Colonic mucosa (tissue), 4 donors: ENCODE data around the gene RPS24. TPM values are rescaled to one million over a fixed set of nuclear protein-coding genes. Genes with fewer than 3 reads are reported as not detected.

Source experiments
- DNase-seq: peaks from one replicate; pipeline ENCODE4 v3.0.0-alpha.2; 2020
- H3K27ac ChIP-seq: fragments of 200-600 bp; one replicate; pipeline ENCODE4 v1.8.0; 2021
- H3K27me3 ChIP-seq: fragments of 200-600 bp; one replicate; pipeline ENCODE4 v1.8.0; 2021
- H3K36me3 ChIP-seq: fragments of 200-600 bp; one replicate; pipeline ENCODE4 v1.8.0; 2021
- H3K4me1 ChIP-seq: fragments of 200-600 bp; one replicate; pipeline ENCODE4 v1.8.0; 2021; ENCODE audit warnings: mild to moderate bottlenecking
- H3K4me3 ChIP-seq: fragments of 200-600 bp; one replicate; pipeline ENCODE4 v1.8.0; 2021
- H3K9ac ChIP-seq, 2 donors: one replicate each; pipeline ENCODE4 v1.7.0; 2013; ENCODE audit warnings: control low read depth in 2 of 2, low read depth in 2 of 2, low read length in 2 of 2
- H3K9me3 ChIP-seq: fragments of 200-600 bp; one replicate; pipeline ENCODE4 v1.8.0; 2021
- intact Hi-C: fragments of 100-400 bp; cut with DNase I; formaldehyde crosslinking; loops from one replicate; pipeline ENCODE4 v1.14.1; 2022
- total RNA-seq, 2 donors: library from RNA; stranded (reverse); fragmentation: NEBNext Ultra II Directional in 1 of 2; extraction: Animal tissue kit (Norgen Biotek cat#: 25700) in 1 of 2; gene quantifications; one replicate each; pipeline ENCODE4 v1.2.1, GENCODE V29; 2021
- TF ChIP-seq, protein P1 (sequence below): fragments of 200-600 bp; IDR thresholded peaks from one replicate; pipeline ENCODE4 v1.8.0; 2022; ENCODE audit warnings: antibody characterized with exemption, mild to moderate bottlenecking
- donor health status: healthy.
- donor health status: DM: no; HTN: no; CAD: no.
- donor health status: DM: no; HTN: no; CAD: no.

Gene RPS24
- total RNA-seq, 2 donors from 2014 or later = 1,326 to 1,370 TPM

DNA sequence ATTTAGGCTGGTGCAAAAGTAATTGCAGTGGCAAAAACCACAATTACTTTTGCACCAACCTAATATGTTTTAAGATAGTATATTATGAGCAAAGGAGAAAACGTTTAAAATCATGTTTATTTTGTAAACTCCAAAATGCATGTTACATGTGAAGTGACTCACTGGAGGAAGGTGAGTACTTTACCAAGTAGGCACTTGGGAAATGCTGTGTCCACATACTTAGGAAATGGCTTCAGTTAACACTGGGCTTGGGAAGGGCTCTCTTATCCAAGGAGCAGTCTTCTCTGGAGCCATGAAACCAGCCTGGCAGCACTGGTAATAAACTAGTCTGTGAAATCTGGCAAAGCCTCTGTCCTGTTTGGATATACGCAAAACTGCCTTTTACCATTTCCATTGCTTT lies 4.4 kb downstream of the RPS24 start:
- Histone ChIP-seq H3K4me1 (no peaks in the 10 kb centered on the region), H3K27ac (no peak overlapping the region), H3K36me3 (peaks cover 13% of the 10 kb centered on the region)

DNA sequence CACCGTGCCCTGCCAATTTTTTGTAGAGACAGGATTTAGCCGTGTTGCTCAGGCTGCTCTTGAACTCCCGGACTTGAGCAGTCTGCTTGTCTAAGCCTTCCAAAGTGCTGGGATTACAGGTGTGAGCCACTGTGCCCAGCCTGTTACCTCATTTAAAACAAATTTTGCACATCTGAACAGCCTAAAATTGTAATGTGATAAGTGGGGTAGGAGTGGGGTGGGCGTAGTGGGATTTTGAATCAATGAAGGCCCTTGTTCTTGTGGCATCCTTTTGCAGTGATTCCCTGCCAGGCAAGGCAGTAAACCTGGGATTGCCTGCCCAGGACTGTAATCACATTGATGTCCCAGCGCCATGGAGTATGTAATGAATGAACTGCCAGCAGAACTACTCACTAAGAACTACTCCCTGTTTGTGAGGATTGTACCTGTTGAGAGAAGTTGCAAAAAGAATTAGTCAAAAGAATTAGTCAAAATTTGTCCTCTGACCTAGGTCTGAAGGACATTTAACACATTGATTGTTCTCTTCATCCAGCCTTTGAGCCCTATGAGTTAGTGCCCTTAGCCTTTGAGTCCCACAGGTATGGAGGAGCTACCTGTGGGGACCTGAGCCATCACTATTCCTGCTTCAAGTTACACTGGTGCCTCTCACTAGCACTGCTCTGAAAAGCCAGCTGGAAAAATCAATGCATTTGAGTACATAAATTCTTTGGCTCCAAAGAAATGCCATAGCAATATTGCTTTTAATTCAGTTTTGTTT lies 5.3 kb downstream of the RPS24 start:
- Histone ChIP-seq H3K4me1 (no peaks in the 10 kb centered on the region), H3K27me3 (no peaks in the 10 kb centered on the region), H3K9me3 (no peaks in the 10 kb centered on the region), H3K4me3 (no peak overlapping the region), H3K36me3 (peaks cover 13% of the 10 kb centered on the region), H3K27ac (no peak overlapping the region), H3K9ac (no peak overlapping the region)
- DNase-seq = no peak
- intact Hi-C loops = no loop called here
- TF ChIP-seq, protein P1, sequence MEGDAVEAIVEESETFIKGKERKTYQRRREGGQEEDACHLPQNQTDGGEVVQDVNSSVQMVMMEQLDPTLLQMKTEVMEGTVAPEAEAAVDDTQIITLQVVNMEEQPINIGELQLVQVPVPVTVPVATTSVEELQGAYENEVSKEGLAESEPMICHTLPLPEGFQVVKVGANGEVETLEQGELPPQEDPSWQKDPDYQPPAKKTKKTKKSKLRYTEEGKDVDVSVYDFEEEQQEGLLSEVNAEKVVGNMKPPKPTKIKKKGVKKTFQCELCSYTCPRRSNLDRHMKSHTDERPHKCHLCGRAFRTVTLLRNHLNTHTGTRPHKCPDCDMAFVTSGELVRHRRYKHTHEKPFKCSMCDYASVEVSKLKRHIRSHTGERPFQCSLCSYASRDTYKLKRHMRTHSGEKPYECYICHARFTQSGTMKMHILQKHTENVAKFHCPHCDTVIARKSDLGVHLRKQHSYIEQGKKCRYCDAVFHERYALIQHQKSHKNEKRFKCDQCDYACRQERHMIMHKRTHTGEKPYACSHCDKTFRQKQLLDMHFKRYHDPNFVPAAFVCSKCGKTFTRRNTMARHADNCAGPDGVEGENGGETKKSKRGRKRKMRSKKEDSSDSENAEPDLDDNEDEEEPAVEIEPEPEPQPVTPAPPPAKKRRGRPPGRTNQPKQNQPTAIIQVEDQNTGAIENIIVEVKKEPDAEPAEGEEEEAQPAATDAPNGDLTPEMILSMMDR = no peak

More for the DNA sequence above, 4.4 kb downstream of the RPS24 start:
- TF ChIP-seq, protein P1 = no peak
- no peak overlapping the region for H3K9ac ChIP-seq
- H3K9me3 ChIP-seq = no peaks in the 10 kb centered on the region
- no peak overlapping the region for H3K4me3 ChIP-seq
- DNase-seq = no peak
- intact Hi-C loops = no loop called here
- no peaks in the 10 kb centered on the region for H3K27me3 ChIP-seq

DNA sequence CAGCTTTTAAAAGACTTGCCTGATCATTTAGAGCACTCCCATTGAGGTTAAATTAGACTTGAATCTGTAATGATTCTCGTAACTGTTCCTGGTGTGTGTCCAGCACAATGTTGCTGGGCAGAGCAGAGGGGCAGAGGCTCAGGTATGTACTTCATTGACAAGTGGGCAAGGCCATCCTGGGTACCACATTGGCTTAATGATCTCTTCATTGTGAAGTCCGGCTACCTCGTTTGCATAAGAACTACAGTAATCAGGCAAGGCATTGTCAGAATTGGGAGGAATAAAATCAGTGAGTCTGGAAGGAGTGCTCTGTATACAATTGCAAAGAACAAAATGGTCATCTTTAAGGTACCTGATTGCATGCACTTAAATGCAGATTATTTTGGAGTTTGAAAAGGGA lies 6.1 kb downstream of the RPS24 start:
- intact Hi-C loops = loop anchor here (10.0 kb wide), 1 partner anchor 265 kb away; no protein-coding TSS in a partner anchor
- no peak overlapping the region for H3K9ac ChIP-seq
- TF ChIP-seq, protein P1 = no peak
- H3K4me1 ChIP-seq = no peaks in the 10 kb centered on the region
- H3K27ac ChIP-seq = no peak overlapping the region
- no peak overlapping the region for H3K4me3 ChIP-seq
- DNase-seq = no peak
- H3K9me3 ChIP-seq = no peaks in the 10 kb centered on the region
- H3K27me3 ChIP-seq = no peaks in the 10 kb centered on the region
- peaks cover 13% of the 10 kb centered on the region for H3K36me3 ChIP-seq

- TF ChIP-seq, protein P1 = no peak
- H3K4me3 ChIP-seq = no peak overlapping the region
- no peak for DNase-seq
- H3K27ac ChIP-seq = no peak overlapping the region
- H3K9me3 ChIP-seq = no peaks in the 10 kb centered on the region
- peaks cover 10% of the 10 kb centered on the region for H3K36me3 ChIP-seq
- H3K4me1 ChIP-seq = no peaks in the 10 kb centered on the region
- H3K9ac ChIP-seq = no peak overlapping the region
- intact Hi-C loops = loop anchor here (10.0 kb wide), 1 partner anchor 263 kb away; no protein-coding TSS in a partner anchor
- H3K27me3 ChIP-seq = no peaks in the 10 kb centered on the region
Observed at GRCh38 chr10:78041170-78042057, 7.8 kb downstream of the RPS24 start.

- no peak overlapping the region for H3K9ac ChIP-seq
- no peaks in the 10 kb centered on the region for H3K27me3 ChIP-seq
- H3K4me3 ChIP-seq = no peak overlapping the region
- intact Hi-C loops = loop anchor here (10.0 kb wide), 1 partner anchor 263 kb away; no protein-coding TSS in a partner anchor
- no peaks in the 10 kb centered on the region for H3K9me3 ChIP-seq
- H3K27ac ChIP-seq = no peak overlapping the region
- no peaks in the 10 kb centered on the region for H3K4me1 ChIP-seq
- DNase-seq = no peak
- TF ChIP-seq, protein P1 = no peak
- peaks cover 3% of the 10 kb centered on the region for H3K36me3 ChIP-seq
Observed at GRCh38 chr10:78042058-78042751, 8.5 kb downstream of the RPS24 start.
